Activated gamma-delta T cell treated with Interleukin-2 at 50 U/mL for 16 hours (primary cell): ENCODE results near the gene SETD2.

Experiments used
- DNase-seq: peaks from one replicate; pipeline ENCODE4 v3.0.0-alpha.2; 2020

SETD2 gene

DNA sequence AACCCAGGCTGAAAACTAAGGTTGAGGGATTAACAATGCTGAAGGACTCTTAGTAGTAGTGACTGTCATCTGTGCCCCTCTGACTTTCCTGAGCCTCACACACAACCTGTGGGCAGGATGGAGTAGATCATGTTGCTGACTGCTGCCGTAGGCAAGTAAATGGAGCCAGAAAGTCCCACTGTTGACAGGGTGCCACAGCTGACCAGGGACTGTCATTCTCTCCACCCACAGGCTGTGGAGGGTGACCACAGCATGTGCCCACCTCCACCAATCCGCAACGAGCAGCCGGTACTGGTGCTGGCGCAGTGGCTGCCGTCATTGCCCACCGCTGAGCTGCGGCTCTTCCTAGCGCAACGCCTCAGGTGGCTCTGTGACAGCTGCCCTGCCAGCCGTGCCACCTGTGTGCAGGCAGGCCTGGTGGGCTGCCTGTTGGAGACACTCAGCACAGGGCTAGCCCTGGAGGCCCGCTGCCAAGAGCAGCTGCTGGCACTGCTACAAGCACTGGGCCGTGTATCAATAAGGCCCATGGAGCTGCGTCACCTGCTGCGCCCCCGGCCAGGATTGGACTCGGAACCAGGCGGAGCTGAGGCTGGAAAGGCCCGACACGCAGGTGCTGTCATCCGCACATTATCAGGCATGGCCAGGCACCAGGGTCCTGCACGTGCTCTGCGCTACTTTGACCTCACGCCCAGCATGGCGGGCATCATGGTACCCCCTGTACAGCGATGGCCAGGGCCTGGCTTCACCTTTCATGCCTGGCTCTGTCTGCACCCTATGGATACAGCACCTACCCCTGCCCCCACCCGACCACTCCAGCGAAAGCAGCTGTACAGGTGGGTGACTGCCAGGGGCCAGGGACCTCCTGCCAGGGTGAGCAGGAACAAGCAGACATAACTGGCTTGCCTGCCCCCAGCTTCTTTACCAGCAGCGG is 168.8 kb downstream of the SETD2 start:
- DNase-seq = no peak

DNA sequence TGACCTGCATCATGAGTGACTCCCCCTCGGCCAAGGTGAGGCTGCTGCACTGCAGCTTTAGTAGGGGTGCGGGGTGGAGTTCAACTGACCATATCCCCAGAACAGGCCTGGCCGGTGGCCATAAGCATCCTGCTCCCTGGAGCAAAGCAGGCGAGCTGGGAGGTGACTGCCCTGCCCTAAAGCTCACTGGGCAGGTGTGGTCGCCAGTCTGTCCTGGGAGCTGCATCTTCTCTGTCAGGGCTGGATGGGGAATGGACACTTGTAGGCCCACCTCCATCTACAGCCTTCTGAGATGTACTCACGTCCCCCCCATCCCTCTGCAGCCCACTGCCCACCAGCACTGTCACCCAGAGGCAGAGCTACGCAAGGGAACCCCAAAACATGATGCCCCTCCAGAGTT is 169.9 kb downstream of the SETD2 start:
- DNase-seq = no peak

DNA sequence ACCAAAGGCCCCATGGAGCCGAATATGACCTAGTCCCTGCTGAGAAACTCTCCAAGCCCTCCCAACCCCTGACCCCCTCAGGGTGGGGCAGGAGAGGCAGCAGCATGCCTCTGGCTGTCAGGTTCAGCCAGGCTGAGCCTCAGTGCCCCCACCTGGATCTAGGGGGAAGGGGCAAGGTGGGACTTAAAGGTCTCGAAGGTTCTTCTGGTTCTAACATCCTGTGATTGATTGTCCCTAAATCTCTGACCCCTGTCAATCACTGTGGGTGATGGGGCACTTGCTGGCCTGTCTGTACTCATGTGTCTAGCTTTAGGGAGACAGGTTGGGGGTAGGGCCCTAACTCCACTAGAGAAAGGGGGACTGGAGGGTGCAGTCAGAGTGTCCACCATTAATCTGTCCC is 170.6 kb downstream of the SETD2 start:
- DNase-seq = no peak

DNA sequence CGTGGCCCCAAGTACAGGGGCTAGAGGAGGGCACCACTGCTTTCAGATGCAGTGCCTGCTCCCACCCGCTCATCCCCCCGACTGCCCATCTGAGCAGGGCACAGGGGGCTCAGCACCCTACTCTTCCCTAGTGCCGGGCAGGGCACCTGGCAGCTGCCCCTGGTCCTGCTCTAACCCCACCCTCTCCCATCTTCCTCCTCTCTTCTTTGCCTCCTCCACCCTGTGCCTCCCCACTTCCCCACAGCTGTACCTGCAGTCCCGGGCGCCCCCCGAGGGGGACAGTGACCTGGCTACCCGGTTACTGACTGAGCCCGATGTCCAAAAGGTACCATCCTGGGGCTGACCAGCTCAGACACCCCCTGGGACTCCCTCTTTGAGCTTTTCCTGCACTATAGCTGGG is 171.7 kb downstream of the SETD2 start:
- no peak for DNase-seq

DNA sequence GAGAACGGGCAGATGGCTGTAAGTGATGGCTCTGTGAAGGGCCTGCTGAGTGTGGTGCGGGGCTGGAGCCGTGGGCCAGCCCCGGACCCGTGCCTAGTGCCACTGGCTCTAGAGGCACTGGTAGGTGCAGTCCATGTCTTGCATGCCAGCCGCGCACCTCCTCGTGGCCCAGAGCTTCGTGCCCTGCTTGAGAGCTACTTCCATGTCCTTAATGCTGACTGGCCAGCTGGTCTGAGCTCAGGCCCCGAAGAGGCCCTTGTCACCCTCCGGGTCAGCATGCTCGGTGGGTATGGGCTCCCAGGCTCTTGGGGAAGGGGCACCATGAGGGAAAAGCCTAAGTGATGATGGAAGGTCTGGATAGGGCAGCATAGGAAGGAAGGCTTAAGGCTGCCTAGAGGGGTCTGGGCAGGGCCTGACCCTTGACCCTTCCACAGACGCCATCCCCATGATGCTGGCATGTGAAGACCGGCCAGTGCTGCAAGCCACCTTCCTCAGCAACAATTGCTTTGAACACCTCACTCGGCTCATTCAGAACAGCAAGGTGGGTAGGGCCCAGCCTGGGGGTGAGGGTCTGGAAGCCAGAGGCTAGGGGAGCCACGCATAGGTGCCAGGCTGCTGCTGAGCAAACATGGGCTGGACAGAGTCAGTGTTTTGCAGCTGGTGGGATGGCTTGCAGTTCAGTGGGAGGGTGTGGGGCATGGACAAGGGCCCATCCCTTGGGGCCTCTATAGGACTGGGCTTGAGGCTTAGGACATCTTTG is 172.3 kb downstream of the SETD2 start:
- DNase-seq = no peak

DNA sequence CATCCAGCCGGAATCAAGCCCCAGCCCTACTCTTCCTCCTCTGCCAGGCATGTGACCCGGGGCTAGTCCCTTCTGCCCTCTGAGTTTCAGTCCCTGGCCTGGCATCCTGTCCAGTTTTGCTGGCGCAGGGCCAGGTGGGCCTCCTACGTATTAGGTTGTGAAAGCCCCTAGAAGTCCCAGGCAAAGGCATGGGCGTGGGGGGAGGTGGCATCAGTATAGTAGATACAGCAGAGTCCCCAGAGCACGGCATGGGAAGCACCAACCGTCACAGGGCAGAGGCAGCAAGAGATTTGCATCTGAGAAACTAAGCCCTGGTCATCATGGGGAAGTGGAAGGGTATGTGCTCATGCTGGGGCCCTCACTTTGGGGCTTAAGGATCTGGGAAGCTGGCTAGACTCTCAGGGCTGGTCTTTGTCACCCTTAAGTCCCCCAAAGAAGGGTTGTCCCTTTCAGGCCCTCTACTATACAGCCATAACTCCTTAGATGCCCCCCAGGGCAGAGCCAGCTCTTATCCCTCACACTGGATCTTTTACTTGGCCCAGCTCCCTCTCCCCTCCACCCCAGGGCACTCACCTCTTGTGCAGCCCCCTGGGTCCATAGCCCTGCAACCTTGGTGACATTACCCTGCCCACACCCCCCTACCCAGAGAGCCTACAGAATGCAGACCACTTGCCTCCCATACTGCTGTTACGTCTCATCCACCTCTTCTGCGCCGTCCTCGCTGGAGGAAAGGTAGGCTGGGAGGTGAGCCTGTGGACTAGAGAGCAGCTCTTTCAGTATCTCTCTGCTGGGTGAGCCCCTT is 173.1 kb downstream of the SETD2 start:
- no peak for DNase-seq

DNA sequence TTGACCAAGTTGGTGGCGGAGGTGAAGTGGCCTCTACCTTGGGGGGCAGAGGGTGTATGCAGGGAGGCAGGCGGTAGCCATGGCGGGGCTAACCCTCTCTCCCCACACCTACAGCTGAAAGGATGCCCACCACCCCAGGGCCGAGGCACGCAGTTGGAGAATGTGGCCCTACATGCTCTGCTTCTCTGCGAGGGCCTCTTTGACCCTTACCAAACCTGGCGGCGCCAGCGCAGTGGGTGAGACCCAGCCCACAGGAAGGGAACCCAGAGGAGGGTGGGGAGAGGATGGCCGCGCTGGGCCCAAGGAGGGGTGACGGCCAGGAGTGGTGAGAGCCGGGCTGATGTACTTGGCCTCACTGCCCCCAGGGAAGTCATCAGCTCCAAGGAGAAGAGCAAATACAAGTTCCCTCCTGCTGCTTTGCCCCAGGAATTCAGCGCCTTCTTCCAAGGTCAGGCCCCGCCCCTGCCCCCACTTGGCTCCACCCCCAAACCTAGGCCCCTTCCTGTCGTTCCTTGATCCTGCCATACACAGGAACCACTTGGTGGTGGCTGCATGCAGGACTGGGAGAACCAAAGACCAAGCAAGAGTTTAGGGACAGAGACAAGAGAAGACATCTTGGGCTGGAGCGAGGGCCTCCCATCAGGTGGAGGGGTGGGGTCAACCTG is 174.6 kb downstream of the SETD2 start:
- DNase-seq = no peak

DNA sequence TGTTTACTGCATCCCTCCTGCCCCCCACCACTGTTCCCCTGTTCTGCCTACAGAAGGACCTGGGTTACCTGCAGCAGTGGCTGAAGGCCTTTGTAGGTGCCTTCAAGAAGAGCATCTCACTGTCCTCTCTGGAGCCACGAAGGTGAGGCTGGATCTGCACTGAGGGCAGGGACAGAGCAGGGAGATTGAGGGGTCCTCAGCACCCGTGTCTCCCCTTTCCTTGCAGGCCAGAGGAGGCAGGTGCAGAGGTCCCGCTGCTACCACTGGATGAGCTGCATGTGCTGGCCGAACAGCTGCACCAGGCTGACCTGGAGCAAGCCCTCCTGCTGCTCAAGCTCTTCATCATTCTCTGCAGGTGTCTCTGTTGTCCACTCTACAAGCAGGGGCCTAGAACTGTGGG is 175.3 kb downstream of the SETD2 start:
- DNase-seq = no peak

DNA sequence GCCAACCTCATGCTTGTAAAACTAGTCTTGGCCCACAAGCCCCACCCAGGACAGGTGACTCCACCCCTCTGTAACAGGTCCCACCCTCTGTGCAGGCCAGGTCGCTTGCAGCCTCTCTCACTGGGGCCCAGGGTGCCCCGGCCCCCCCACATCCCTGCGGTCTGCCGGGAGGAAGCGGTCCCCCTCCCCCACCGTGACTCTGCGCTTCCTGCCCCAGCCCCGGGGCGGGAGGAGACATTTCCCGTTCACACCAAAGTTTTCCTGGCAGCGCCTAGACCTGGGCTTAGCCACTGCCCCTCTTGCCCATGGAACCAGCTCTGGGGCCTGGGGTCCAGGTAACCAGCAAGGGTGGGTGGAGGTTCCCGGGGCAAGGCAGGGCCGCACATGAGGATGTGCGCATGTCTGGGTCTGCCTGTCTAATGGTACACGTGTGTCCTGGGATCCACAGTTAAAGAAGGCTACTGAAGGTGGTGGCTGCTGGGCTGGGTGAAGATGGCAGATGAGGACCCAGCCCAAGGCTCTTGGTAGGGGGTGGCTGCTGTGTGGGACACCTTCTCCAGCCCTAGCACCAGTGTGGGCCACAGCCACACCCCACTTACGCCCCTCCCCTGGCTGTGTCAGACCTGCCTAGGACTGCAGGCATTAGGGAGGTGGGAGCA is 176.0 kb downstream of the SETD2 start:
- DNase-seq = peak; percentile 93

DNA sequence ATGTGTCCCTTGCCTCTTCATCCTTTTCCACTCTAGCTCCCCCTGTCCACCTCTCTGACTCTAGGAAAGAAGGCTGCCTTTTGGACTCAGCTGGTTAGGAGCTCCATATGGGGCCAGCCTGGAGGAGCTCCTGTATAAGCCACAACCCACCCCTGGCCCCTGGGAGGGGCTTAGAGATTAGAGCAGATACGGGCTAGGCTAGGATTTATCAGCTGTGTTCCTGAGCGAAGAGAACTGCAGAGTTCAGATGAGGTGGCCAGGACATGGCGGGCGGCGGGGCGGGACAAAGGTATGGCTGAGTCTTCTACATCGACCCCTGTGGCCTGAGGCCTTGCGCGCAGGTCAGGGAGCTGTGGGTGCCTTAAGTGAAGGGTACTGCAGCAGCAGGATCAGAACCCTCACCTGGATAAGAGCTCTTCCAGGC is 176.6 kb downstream of the SETD2 start:
- no peak for DNase-seq

DNA sequence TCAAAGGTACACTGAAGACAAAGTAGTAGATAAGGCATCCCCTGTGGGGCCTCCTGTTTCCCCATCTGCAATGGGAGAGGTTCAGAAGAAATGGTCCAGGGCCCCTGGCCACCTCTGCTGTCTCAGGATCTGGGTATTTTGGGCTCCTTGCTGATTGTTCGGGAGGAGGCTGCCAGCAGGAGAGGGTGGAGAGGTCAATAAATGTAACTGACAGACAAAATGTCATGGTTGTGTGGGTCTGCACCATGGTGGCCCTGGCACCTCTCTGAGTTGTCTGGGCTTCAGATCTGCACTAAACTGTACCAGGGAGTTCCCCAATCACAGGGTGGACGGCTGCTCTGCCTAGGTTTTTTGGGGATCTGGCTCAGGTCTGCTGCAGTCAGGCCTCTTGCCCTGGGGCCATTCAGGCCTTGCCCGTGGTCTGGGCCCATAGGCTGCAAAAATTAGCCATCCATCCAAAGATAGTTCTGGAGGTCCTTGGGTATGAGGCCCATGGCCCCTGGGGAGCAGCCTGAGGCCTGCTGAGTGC is 177.1 kb downstream of the SETD2 start:
- DNase-seq = no peak

DNA sequence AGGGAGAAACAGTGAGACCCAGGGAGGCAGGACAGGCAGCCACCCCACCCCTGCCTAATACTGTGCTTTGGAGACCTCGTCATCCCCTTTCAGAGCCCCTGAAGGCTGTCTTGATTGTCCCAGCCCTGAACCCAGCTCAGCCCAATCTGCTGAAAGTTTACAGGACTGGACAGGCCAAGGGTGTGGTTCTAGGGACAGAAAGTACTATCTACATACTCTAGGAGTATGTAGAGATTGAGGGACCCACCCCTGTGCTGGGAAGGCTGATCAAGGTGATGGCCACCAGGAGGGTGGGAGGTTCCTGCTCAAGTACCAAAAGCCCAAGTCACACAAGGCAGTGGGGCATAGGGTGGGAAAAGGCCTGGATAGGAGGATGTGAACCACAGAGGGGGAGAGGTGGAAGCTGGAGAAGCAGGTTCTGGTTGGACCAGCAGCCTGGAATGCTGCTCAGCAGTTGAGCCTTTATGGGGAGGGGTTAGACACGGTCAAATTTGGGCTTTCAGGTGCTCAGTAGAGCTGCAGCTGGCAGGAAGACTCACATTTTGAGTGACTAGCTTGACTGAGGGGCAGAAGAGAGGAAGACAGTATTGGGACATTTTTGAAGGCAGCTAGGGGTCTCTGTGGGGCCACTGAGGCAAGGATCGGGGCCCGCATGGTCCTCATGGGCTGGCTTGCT is 177.7 kb downstream of the SETD2 start:
- no peak for DNase-seq

DNA sequence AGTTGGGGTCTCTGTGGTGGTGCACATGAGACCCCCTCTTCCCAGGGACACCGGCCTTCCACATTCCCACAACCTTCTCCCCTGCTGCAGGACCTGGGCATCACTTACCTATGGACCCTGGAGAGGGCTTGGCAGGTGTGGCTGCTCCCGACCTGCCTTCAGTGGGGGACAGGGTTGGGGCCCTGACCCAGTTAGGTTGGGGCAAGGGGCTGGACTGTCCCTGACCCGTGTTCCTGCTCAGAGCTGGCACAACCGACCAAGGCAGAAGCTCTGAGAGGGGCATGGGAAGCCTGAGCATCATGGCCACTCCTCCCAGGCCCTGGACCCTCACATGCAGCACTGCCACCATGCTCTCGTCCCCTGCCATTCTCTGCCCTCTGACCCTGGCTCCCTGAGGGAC is 178.3 kb downstream of the SETD2 start:
- no peak for DNase-seq

DNA sequence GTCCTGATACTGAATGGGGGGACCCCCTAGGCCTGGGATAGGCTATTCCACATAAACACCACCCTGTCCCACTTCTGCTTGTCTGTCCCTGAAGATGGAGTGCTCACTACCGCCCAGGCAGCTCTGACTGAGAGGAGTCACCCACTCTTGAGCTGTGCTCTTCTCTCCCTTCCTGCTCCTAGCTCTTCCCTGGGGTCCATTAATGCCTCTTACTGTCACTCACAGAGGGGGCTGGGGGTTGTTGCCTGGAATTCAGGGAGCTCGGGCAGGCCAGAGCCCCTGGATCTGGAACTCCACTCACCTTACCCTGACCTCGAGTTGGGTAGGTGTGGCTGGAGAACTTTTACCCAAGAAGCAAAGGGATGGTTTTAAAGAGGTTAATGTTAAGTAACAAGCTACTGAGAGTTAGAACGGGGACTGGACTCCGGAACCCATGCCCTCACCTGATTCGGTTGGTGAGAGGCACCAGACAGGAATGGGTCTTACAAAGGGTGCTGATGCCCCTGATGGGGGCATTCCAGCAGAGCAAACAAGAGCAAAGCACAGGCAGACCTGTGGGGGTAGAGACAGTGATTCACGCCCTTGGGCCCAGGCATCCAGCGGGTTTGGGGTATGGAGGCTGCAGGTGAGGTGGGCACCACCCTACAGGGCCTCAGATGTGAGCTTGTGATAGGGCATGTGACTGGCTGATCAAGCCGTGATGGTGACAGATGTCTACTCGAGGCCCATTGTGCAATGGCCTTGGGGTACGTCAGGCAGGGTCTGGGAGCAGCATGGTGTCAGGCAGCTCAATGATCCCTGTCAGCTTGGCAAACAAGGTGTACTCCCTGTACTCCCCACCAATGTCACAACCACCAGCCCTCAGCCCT is 179.1 kb downstream of the SETD2 start:
- DNase-seq = no peak

DNA sequence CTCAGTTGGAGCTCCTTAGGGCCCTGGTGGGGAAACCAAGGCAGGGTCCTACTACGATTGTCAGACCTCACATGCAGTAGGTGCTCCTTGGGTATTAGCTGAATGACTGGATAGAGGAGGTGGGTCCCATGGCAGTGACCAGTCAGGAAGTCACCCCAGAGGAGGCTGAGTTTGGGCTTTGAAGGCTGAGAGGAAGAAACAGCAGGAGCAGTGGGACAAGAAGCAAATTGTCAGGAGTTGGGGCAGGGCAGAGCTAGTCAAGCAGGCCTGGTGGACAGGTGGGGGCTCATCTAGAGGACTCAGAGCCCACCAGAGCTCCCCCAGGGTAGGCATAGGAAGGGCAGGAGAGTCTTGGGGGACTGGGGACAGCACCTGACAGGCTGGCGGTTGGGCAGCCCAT is 181.4 kb downstream of the SETD2 start:
- DNase-seq = no peak

DNA sequence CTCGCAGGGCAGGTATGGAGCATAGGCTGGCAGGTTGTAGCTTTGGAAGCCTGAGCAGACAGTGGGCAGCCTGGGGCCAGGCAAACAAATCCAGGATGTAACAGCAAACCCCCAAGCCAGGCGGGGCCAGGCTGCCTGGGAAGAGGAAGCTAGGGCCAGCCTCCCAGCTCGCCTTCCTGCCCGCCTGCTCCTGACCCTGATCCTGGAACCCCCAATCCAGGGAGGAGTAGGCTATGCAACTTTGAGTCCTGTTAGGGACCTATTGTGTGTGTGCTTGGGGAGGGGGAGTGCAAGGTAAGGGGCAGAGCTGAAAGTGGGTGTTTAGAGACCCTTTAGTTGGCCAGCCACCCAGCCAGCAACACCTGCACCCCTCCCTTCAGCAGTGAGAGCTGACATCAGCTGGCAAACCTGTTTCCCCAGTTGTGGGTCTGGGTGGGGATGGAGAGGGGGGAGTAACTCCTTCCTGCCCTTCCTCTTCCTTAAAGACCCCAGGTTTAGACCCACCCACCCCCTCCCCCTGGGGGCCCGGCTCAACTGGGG is 181.9 kb downstream of the SETD2 start:
- no peak for DNase-seq

DNA sequence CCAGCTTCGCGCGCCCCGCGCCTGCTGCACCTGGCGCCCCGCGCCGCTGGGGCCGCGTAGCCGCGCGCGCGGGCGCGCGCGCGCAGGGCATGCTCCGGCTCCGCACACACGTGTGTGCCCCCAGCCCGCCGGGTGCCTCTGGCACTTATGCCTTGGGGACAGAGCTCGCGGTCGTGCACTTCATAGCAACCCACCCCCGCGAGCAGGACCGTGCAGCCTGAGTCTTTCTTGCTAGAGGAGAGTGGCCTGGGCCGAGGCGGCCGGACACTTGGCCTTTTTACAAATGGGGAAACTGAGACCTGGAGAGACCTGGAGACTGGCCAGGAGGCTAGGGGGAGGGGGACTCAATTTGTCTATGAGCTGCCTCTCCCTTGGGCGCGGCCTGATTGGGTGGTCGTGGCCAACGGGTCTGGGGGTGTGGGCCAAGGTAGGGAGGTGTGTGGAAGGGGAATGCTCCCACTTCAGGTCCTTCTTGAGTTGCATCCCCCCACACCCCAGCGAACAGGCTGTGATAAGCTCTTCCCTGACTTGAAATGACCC is 183.9 kb downstream of the SETD2 start:
- no peak for DNase-seq

DNA sequence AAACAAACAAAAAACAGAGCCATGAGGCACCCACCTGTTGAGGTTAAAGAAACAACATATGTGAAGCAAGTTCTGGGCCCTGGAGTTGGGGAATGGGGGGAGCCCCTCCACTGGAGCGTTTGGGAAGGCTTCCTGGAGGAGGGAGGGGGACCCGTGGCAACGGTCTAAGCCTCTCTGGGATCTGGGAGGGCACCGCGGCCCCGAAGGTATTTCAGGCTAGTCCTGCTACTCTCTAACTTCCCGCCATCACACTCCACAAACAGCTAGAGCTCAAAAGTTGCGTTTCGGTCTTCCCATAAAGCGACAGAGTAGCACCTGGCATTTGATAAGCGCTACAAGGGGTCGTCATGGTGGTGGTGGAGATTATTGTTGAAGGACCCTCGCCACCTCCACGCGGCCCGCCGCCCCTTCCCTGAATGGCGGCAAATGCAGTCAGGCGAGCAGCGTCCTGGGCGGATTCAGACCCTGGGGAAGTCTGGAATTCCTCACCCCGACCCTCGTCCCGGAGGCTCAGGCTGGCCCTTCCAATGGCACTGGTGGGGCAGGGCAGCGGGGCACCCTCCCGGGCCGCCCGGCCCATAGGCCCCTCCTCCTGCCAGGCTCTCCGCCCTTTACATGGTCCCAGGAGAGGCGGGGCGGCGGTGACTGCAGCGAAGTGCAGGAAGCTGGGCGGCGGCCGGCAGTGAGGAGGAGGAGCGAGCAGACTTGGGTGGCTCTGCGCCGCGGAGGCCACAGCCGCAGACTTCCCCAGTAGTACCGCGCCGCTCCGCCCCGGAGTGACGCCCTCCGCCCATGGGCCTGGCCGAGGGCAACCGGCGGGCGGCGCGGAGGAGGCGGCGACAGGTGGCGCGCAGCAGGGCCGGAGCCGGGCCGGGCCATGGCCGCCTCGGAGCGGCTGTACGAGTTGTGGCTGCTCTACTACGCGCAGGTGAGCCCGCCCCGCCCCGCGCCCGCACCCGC is 184.6 kb downstream of the SETD2 start, which contains the start of gene NBEAL2:
TSS of gene NBEAL2 (plus strand) at position 682 of the 960 bp plus-strand sequence. CDS start at position 878, 196 bp downstream.
- peak; percentile 96 for DNase-seq
